Renal pelvis (tissue), 4 donors: ENCODE data around the gene DDX10. TPM values are rescaled to one million over a fixed set of nuclear protein-coding genes. Genes with fewer than 3 reads are reported as not detected.

Experiments used
- DNase-seq: peaks from one replicate; pipeline ENCODE4 v3.0.0-alpha.2; 2013
- polyA plus RNA-seq, 3 donors: library from polyadenylated mRNA; unstranded; fragments of 120-200 nt; gene quantifications; one replicate each; pipeline ENCODE4 v1.2.1, GENCODE V29; 2013; ENCODE audit not compliant: insufficient read length in 3 of 3

DDX10 gene
- polyA plus RNA-seq, 3 donors = 60.6 to 87.9 (median 83.5) TPM

- no peak for DNase-seq
These were observed 236.5 kb downstream of the DDX10 start for GRCh38 chr11:108901359-108901758.

DNA sequence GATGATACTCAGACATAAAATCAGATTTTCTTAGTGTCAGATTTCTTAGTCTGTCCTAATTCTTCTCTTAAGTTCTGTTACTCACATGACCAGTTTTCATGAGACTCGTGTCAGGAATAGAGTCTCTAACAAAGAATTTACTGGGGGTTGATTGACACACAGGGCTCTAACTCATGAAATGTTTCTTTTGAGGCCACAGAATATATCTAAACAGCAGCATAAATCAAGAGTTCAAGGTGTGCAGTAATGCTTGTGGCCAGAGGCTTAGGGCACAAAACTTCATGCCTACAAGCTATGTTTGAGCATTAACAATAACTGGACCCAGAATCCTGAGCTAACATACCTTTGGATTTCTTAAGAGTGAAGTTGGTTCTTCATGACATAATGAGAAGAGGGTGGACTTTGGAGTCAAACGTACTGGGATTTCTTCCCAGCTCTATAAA lies 237.2 kb downstream of the DDX10 start:
- no peak for DNase-seq

GRCh38 chr11:108904480-108904879 lies 239.6 kb downstream of the DDX10 start:
- no peak for DNase-seq

- DNase-seq = no peak
These were observed 241.5 kb downstream of the DDX10 start for GRCh38 chr11:108906329-108906728.

GRCh38 chr11:108906826-108907225 lies 242.0 kb downstream of the DDX10 start:
- DNase-seq = no peak

- DNase-seq = no peak
These were observed 244.2 kb downstream of the DDX10 start for GRCh38 chr11:108909041-108909440.

DNA sequence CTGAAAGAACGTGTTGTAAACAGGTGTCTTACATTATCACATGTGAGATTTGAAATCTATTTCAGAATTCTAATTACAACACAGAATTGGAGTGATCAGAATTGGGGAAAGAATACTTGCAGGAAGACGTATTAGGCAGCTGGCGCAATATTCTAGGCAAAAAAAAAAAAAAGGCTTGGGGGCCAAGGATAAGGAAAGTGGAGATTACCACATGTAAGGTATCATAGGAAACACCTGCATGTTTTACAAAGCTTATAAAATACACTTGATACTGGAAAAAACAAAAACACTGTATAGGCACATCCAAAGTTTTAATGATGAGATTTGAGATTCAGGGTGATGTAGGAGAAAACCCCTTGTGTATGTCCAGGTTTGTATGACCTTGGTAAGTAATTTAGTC lies 245.1 kb downstream of the DDX10 start:
- no peak for DNase-seq

DNA sequence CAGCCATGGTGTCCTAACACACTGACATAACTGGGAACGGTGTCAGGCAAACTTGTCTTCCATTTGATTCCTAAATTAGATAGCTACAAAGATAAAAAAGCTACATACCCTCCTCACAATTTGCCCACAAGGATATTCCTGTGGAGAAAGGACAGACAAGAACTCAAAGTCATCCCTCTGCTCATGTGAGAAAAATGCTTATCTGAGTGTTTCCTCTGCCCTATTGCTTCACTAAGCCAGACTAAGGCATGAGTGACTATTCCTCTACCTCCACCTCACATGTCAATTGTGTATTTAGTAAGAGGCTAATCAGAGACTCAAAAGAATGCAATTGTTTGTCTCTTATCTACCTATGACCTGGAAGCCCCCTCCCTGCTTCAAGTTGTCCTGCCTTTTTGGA lies 247.7 kb downstream of the DDX10 start:
- DNase-seq = no peak

DNA sequence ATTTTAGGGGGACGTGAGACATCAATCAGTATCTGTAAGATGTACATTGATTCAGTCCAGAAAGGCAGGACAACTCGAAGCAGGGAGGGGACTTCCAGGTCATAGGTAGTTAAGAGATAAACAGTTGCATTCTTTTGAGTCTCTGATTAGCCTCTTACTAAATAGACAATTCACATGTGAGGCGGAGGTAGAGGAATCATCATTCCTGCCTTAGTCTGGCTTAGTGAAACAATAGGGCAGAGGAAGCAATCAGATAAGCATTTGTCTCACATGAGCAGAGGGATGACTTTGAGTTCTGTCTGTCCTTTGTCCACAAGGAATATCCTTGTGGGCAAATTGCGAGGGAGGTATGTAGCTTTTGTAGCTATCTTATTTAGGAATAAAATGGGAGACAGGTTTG lies 248.3 kb downstream of the DDX10 start:
- no peak for DNase-seq

DNA sequence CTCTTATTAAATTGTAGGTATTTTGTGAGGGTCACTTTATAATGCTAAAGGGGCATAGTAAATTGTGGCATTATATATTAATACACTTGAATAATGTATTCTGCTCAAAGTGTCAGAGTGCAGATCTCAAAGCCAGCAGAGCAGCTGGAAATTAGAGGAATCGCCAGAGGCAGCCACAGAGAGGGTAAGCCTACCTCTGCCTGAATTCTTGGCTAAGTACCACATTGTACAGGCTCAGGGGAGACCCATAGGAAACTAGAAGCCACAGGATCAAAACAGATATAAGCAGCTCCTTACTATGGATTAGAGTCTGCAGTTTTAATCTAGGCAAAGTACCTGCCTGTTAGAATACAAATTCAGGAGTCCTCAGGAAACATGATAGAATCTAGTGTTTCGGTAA lies 249.3 kb downstream of the DDX10 start:
- DNase-seq = no peak

DNA sequence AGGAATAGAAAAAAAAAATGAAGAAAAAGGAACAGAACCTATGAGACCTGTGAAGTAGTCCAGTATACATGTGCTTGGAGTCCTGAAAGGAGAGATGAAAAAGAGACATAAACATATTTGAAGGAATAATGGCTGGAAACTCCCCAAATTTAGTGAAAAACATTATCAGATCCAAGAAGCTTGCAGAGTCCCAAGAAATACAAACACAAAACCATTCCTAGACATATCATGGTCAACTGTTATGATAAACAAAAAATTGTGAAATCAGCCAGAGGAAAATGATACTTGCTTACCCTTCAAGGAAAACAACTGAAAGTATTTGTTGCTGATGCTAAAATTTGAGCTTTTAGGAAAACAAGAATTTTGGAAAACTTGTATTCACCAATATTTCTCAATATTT lies 250.1 kb downstream of the DDX10 start:
- DNase-seq = no peak

GRCh38 chr11:108915666-108916065 lies 250.8 kb downstream of the DDX10 start:
- DNase-seq = no peak

DNA sequence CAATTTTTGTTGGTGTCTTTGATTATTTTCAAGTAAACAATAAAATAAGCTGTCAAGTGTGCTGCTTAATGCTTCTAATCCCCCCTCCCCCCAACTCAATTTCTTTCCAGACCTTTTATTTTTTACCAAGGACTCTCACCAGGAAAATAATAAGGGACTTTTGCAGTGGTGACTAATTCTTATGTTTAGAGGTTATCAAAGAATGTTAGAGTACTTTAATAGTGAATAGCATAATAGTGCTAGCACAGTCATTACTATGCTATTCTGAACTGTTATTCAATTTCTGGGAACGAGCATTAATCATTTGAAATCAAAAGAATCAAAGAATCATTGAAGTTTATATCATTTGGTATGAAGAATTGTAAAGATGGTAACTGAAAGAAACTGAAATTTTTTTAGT lies 251.4 kb downstream of the DDX10 start:
- no peak for DNase-seq

DNA sequence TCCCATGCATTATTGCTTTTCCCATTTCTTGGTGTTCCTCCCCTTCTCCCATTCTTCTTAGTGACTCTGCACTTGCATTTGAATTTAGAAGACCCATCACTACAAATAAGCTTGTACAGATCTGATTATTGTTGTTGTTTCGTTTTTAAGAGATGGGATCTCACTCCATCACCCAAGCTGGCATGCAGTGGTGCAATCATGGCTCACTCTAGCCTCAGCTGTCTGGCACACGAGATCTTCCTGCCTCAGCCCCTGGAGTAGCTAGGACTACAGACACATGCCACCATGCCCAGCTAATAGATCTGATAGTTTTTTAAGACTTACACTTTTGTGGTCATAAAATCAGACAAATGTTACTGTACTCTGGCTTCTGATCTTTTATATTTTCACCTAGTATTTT lies 252.1 kb downstream of the DDX10 start:
- no peak for DNase-seq

- DNase-seq = no peak
These were observed 256.3 kb downstream of the DDX10 start for GRCh38 chr11:108921211-108921610.

DNA sequence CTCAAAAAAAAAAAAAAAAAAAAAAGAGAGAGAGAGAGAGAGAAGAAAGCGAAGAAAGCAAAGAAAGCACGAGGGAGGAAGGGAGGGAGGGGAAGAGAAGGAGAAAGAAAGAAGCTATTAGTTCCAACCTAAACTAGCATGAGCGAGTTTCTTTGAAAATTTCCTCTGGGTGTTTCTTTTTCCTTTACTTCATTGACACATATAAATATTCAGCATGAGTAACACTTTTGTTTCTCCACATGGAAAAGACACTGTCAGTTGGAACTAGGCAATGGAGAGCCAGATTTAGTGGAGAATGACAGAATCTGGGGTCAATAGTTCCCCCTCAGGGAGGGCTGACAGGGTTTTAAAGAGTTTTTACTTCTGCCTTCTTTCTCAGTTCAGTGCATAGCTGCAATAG lies 257.4 kb downstream of the DDX10 start:
- DNase-seq = no peak

GRCh38 chr11:108923413-108923812 lies 258.5 kb downstream of the DDX10 start:
- DNase-seq = no peak

GRCh38 chr11:108926171-108926840 lies 261.4 kb downstream of the DDX10 start:
- DNase-seq = peak; percentile 27

- DNase-seq = peak; percentile 34
These were observed 262.1 kb downstream of the DDX10 start for GRCh38 chr11:108926841-108927577.

- DNase-seq = no peak
These were observed 263.1 kb downstream of the DDX10 start for GRCh38 chr11:108927791-108928545.

DNA sequence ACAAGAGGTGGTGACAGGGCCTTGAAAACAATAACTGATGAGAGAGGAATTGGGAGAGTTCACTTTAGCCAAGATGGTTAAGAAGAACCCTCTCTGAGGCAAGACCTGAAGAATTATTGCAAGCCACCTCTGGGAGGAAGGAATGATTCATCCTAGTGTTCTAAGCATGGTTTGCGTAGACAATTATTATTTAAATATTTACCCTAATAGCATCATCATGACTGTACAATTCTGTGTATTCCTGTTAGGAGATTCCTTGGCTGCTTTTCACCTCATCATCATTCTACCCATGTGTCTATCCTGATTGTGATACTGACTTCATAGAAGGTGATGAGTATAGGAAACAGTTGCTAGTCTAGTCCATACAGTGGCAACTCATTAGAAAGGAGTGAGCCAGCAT lies 264.4 kb downstream of the DDX10 start:
- DNase-seq = no peak

GRCh38 chr11:108931168-108931567 lies 266.3 kb downstream of the DDX10 start:
- no peak for DNase-seq

DNA sequence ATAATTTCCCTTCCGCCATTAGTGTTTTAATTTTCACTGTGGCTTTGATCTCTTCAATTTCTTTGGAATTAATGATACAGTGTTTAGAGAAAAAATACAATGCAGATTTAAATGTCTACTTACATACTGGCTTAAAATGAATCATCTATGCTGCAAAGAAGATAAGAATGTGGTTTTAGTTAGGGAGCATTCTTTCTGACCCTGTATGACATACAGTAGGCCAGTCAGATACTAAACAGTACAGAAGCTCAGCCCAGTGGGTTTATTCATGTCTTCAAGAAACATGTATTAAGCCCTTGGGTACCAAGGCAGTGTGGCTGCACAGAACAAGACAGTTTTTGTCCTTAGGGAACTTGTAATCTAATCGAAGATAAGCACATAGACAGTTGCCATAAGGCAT lies 268.8 kb downstream of the DDX10 start:
- no peak for DNase-seq
